Measurements from ENCODE around the gene SLC6A4.

SLC6A4 gene

DNA sequence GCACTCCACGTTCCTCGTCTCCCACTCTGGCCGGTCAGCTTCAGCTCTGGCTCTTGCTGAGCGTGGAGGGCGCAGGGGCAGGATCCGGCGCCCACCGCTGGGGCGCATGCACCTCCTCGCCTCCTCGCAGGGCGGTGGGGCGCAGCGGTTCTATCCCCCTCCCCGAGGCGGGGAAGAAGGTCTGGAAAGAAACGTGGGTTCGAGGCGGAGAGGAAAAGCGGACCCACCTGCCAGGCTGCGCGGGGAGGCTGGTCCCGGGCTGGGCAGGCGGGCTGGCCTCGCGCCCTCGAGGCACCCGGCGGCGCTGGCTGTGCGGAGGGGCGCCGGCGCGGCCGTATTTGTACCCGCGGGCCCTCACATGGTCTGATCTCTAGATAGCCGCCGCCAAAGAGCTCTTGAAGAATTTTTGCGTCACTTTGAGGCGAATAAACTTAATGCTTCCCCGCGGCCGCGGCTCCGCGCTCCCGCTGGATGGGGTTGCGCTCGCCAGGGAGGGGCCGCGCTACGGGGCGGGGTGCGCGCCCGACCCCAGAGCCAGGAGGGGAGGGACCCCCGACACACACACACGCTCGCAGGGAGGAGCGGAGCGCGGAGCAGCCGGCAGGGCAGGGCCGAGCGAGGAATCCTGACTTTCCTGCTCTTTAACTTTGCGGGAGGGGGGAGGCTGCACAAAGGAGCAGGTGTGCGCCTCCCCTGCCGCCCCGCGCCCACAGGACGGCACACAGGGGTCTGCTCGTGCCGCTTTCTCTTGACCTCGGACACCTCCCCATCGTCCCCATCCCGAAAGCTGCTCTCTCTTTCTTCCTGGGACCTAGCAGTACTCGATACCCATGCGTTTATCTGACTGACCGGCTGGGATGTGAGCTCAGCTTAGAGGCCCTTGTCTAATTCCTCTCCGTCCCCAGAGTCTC is at the start of gene SLC6A4:
Gene SLC6A4, minus strand, starts transcription at position 312 of the 911 bp plus-strand sequence. CDS start 13,739 bp downstream, outside the sequence.
- no peak for DNase-seq

DNA sequence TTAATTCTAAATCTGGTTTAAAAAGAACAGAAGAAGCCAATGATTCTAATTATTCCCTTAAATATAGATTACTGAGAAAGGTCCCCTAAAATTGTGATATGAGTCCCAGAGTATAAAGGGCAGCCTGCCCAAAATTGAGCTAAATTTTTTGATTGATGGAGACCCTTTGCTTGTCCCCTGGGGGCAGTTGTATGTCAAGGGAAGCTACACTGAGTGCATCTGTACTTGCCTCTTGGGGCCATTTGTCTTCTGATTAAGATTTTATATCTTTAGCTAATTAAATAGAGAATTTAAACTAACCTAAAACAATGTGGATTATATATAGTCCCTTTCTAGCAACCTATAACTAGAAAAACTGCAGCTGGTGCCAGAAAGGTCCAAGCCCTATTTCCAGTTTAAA is 43.7 kb upstream of the SLC6A4 start:
- DNase-seq = no peak

DNA sequence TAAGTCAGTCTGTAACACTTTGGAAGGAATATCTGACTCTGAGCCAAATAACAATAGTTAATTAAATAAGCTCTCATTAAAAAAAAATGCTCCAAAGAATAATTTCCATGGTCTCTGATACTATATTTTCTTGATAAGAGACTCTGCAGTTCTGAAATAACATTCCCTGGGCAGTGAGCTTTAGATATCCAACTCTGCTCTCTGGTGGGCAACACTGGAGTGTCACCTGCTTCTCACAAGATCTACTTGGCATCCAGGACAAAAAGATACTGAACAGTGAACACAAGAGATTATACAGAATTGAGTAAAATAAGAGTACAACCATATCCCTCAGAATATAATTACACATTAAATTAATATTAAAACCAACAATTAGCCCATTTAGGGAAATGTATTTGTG is 42.5 kb upstream of the SLC6A4 start:
- DNase-seq = peak; percentile 21

DNA sequence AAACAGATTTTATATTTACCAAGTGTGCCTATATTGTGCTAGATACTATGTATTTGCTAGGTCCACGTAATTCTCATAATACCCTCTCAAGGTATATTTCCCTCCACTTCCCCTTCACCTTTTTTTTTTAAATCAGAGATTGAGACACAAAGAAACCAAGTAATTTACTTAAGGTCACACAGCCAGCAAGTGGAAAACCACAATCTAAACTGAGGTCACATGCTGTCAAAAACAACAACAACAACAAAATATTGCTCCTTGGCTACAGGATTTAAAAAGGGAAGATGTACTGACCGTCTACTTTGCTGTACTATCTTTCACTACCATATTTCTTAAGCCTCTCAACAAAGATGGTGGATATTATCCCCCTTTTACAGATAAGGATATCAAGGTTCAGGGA is 40.4 kb upstream of the SLC6A4 start:
- DNase-seq = no peak

DNA sequence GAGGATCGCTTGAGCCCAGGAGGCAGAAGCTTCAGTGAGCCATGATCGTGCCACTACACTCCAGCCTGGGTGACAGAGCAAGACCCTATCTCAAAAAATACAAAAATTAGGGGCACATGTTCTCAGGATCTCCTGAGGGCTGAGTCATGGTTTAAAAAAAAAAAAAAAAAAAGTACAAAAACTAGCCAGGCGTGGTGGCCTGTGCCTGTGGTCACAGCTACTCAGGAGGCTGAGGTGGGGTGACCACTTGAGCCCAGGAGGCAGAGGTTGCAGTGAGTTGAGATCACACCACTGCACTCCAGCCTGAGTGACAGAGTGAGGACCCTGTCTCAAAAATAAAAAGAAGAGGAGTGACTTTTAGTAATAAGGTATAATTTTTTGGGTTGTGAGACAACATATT is 39.4 kb upstream of the SLC6A4 start:
- DNase-seq = no peak

DNA sequence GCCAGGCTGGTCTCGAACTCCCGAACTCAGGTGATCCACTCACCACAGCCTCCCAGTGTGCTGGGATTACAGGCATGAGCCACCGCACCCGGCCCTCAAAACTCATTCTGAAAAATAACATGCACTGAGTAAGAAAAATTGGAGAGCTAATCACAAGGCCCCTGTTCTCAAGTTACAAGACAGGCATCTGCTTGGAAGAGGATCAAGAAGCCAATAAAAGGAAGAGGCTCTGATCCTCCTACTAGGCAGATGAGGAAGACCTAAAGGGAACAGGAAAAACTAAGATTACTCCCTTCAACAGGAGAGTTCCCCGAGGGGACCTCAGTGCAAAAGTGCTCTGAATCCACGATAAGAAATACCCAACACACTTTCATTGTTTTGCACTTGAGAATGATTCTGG is 37.9 kb upstream of the SLC6A4 start:
- DNase-seq = no peak

DNA sequence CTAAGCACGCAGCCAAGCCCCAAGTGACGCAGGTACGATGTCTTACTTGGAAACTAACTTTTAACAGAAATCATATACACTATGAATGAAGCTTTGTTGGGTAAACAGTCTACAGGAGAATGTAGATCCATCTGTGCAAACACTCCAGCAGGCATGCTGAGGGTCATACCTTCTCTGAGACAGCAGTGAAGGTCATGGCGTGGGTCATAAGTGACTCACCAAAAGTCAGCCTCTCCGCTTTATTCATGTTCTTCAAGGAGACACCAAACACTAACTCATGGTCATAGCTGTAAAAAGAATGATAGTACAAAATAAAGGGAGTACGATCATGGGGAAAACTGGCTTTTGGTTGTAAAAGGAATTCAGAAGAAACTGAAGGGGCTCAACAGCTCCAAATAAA is 35.6 kb upstream of the SLC6A4 start:
- no peak for DNase-seq

DNA sequence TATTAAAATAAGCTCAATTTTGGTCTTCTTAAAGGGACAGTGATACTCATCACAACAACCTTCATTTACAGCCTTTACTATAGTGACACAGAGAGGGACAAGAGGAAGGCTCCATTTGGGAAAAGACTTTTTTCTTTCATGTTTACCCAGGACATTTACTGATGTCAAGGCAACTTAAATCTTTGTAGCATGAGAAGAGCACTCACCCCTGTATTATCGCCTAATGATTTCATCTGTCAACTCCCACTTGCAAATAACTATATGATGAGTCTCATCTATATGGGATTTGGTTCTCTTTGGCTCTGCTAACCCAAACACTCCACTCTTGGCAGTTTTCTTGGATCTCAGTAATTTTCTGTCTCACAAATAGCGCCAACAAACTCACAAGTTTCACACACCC is 32.1 kb upstream of the SLC6A4 start:
- DNase-seq = no peak

DNA sequence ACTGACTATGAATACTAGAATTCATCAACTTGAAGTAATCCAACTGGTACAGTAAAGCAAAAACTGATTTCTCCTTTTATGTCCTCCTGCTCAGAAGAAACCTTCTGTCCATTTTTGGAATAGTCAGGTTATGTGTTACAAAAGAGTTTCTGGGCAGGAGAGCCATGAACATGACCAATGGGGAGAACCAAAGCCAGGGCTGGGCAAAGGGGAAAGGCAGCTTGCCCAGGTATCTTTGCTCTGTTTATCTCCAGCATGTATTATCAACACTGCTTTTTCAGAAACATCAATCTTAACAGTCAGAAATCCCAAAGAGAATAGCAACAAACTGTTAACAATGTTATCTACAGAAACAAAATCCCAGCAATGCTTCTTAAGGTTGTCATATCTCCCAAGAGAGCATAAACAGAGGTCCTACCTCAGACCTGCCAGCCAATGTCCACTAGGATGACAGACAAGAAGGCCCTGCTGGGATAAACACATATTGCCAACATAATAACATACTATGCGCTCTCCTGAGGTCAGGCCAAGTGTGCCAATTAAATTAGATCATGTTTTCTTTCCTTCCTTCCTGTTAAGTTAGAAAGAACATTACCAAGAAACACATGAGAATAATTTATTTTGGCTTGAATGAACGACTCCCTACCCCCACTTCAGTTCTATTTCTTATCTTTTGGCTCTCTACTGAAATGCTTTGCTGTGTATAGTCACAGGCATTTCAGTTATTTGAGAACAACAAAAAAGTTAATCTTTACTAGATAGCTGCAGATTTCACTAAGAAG is 28.2 kb upstream of the SLC6A4 start:
- DNase-seq = no peak

DNA sequence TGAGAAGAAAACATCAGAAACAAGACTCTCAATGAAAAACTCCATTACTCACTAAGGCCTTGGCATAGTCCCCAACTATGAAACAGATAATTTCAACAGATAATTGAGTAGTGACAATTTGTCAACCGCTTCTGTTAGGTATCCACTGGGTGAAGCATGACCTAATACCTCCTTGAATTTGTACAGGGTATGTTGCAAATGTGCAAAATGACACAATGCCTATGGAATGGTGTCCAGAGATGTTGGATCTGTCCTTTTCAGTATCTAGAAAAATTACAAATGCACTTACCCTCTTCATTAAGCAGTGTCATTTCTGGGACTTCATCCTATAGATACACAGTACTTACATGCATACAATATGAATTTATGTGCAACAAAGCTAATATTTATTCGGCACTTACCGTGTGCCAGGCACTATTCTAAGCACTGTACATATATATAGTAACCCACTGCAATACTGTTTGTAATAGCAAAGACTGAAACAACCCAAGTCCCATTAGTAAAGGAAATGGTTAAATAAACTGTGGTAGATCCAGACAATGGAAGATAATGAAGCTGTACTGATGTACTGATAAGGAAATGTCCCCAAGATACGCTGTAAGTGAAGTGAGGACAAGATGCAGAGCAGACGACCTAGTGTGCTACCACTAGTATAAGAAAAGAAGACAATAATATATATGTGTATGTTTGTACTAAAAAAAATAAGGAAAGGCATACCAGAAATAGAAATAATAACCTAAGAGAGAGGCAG is 21.4 kb upstream of the SLC6A4 start:
- DNase-seq = no peak

DNA sequence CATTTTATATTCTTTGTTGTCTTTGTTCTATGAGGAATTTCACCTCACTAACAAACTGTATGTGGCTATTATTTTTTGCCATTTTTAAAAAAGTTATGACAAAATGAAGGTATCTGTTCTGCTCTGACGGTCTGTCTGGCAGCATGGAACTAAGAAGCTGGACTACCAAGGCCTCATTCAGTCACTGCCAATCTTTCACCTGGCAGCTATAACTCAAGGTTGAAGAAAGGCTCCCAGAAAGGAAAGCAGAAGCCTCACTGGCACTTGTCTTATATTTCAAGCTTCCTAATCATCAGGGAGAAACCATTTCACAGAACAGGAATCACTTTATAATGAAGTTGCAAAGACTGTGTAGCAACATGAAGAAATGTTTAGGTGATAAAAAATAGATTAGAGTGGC is 18.7 kb upstream of the SLC6A4 start:
- DNase-seq = no peak

DNA sequence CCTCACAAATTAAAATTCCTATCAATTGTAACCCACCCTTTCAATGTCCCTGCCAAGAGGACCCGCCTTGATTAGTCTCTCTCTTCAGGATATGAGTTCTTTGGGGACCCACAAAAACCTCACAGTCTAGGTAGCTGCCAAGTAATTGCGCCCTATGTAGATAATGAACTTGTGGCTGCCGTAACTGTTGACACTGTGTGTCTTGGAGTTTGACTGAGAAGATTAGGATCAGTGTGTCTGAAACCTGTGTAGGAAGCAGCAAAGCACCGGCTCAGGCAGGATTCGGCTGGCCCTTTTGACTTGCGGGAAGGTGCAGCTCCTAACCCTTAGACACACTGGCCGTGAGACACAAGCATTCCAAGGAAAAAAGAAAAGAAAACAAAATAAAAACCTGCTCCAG is 17.8 kb upstream of the SLC6A4 start:
- DNase-seq = no peak

DNA sequence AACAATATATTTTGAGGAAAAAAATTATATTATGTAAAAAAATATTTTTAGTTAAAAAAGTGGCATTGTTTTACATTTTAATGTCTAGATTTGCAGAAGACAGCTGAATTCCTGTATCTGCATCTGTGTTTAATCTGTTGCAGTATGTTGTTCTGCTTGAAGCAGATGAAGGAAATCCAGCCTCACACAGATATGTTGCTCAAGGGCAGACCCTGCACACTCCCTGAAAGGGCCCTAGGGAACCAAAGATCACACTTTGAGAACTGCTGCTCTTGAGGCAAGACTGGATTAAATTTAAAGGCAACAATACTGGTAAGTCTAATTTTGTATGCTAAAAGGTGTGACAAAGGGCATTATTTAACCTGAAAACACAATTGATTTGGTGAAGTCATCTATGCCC is 16.4 kb upstream of the SLC6A4 start:
- no peak for DNase-seq

DNA sequence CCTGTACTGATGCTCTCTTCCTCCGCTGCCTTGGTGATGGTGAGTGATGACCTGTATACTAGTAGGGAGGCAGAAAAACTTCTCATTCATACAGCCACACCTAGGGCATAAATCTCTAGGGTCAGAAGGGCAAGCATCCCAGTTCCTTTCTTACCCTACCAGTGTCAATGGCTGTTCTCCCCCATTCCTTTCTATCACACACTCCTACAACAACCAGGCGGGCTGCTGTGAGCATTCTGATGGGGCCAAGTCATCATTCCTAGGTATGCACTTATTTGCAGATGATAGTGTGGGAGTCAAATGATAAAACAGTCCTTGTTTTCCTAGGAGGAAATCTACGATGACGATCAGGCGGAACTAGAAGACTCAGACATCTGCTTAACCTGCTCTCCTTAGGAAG is 14.0 kb upstream of the SLC6A4 start:
- DNase-seq = no peak

DNA sequence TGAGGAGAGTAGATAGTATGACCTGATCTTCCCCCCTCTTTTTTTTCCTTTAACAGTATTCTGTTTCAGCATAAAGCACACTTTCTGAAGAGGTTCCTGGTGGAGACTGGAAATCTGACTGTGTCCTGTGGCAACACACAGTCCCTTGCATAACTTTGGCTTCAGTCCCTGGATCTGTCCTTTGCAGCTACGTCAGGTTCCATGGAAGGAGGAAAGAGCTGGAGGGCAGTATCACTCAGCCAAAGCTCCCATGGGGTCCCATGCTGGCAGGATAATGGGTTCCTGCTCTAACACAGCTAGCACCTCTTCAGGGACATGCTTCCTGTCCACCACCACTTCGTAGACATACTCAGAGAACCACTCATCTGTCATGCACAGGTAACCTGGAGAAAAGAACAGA is 13.3 kb upstream of the SLC6A4 start:
- DNase-seq = no peak

DNA sequence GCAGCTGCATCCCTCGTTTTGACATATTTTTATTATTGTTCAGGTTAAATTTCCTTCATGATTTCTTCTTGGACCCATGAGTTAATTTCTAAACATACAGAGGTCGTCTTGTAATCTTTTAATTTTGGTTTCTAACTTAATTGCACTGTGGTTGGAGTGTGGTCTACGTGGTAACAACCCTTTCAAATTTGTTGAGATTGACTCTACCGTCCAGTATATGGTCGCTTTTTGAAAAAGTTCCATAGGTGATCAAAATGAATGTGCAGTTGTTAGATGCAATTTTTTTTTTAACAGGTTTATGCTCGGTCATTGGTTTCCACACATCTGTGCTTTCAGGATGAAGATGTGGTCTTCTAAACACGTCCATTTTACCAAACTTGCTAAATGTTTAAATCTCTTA is 11.0 kb upstream of the SLC6A4 start:
- DNase-seq = no peak

DNA sequence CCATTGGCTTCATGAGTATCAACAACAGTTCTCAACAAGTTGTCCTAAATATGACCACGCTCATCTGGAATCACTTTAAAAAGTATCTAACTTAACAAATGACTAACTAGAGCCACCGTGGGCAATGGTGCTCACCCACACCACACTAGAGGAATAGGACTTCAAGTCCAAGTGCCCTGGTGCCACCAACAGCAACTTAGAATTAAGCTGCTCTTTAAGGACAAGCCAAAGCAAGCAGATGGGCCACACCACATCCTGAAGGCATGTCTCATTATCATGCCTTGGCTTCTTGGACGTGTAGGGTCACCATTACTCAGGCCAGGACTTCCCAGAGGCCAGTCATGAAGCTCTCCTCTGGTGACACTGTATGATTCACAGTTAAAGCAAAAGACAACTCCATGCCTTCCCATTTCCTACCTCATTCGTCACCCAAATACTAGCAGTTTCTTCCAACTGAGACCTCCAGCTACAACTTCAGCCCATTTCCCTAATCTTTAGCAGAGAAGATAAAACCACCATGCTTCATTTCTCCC is 9.4 kb upstream of the SLC6A4 start:
- DNase-seq = no peak

DNA sequence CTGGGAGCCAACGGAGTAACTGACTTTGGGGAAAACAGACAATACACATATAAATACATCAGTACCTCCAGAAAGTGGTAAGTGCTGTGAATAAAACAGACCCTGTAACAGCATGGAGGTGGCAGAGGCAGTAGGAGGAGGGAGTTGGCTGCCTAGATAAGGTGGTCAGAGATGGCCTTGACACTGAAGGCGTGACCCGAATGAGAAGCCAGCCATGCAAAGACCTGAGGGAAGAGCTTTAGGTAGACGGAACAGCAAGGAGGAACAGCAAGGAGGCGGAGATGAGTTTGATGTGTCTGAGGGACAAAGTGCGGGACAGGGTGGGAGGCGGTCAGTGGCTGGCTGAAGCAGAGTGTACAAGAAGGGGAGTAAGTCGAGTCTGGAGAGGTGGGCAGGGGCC is 8.1 kb upstream of the SLC6A4 start:
- DNase-seq = no peak

DNA sequence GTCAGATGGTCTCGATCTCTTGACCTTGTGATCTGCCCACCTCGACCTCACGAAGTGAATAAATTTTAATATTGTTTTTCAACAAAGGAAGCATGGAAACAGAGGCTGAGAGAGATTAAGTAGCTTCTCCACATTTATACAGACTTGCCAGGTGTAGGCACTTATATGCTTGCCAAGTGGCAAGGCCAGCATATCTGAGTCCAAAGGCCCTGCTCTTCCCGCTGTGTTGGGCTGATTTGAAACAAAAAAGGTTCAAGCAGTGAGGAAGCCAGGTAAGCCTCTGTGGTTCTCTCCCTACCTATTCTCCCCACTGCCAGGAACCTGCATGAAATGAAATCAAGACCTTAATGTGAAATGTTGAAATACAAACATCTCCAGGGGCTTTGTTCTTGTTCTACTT is 7.5 kb upstream of the SLC6A4 start:
- no peak for DNase-seq

DNA sequence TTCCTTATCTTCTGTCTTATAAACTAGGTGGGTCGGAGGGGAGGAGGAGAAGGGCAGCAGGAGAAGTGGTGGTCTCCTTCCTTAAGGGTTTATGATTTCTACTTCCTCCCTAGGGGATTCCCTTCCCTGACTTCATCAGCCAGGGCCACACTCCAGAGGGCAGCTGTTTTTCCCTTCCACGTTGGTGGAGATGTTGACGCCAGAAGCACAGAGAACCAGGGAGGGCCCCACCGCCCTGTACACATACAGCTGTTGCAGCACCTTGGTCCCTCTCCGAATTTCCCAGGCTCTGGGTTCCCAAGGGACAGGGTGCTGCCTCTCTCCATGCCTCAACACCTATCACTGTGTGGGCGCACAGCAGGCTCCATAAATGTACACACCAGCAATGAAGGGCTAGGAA is 5.6 kb upstream of the SLC6A4 start:
- DNase-seq = no peak

DNA sequence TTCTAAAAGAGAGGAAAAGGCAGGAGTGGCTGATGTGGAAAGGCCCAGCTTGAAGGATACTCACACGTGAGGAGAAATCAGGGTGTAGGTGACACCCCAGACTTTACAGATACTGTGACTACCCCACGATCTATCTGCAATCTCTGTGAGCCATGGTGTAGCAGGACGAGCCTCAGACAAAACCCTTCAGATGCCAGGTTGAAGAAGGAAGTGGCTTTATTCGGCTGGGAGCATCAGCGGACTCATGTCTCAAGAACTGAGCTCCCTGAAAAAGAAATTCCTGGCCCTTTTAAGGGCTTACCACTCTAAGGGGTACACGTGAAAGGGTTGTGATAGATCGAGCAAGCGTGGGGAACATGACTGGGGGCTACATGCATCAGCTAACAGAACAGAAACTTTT is 4.7 kb upstream of the SLC6A4 start:
- DNase-seq = no peak

DNA sequence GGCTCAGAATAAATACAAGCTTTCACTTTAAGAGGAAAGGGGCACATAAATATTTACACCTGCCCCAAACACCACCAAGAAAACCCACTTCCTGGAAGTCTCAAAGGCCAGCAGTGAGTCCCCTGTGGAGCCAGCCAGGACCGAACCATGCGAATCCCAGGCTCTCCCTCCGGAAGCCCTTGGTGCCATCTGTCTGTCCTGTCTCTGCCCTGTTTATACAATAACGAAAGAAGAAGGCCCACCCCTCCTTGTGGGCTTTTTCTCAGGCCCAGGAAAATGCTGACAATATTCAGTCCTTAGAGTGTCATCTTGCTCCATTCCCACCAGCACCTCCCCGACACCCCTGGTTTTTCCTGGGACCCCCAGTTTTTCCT is 3.6 kb upstream of the SLC6A4 start:
- DNase-seq = no peak

DNA sequence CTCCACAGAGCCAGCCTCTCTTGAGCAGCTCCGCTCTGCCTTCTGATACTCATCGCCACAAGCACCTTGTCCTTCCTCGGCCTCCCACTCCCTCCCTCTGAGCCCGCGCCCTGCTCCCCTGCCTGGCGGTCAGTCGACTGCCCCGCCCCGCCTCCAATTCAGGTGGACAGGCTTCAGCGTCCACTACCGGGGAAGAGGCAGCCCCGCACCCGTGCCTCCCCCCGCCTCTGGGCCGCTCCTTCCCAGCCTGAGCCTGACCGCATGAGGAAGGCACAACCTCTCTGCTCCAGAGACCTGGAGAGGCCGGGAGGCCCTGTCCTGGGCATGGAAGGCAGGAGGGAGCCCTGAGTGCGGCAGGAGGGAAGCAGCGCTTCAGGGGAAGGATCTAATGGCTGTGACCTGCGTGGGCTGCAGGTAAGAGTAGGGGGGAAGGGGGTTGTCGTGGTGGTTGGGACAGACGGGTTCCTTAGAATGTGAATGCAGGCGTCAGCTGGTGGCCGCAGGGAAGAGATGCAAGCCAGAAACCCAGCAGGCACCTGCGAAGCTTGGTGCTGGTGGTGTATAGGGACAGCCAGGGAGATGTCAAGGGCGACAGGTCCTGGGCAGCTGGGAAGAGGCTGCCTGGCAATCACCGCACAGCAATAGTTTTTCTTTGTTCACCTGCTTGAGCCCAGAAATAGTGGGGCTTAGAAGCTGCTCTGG is 3.0 kb upstream of the SLC6A4 start:
- no peak for DNase-seq

All from NCI-H748 treated with DMSO at 0.1 percent for 48 hours (cell line).